ENCODE results near the gene SFRP2.

Gene SFRP2

GRCh38 chr4:153798420-153798819 lies 9.5 kb upstream of the SFRP2 start:
- H3K36me3 ChIP-seq (ENCODE audit: control insufficient read depth, insufficient read depth, low read length), result no peaks in the 10 kb centered on the region
- H3K4me3 ChIP-seq (ENCODE audit: extremely low read depth, insufficient read depth, low read length, poor library complexity, severe bottlenecking), result no peak overlapping the region
- WGBS, 2 experiments (ENCODE audit: insufficient coverage in 2 of 2), result 83% methylated on average over 2 of the region's 3 CpGs; no CpG with 5 or more reads in 1 of the 2 experiments
- H3K9me3 ChIP-seq (ENCODE audit: control insufficient read depth, low read length), result no peaks in the 10 kb centered on the region
- no peaks in the 10 kb centered on the region for H3K4me1 ChIP-seq (ENCODE audit: control insufficient read depth, insufficient read depth, low read length, poor library complexity, severe bottlenecking)
- no peak overlapping the region for H3K27ac ChIP-seq (ENCODE audit: low read depth, low read length, severe bottlenecking)

- Histone ChIP-seq H3K27ac (ENCODE audit: low read depth, low read length, severe bottlenecking) (no peak overlapping the region), H3K4me1 (ENCODE audit: control insufficient read depth, insufficient read depth, low read length, poor library complexity, severe bottlenecking) (peaks cover 7% of the 10 kb centered on the region), H3K36me3 (ENCODE audit: control insufficient read depth, insufficient read depth, low read length) (no peaks in the 10 kb centered on the region), H3K4me3 (ENCODE audit: extremely low read depth, insufficient read depth, low read length, poor library complexity, severe bottlenecking) (no peak overlapping the region), H3K9me3 (ENCODE audit: control insufficient read depth, low read length) (no peaks in the 10 kb centered on the region)
- WGBS, 2 experiments (ENCODE audit: insufficient coverage in 2 of 2), result 74 to 86% methylated on average over 2 to 5 of the region's 5 CpGs
These were observed 5.1 kb upstream of the SFRP2 start for GRCh38 chr4:153794006-153794405.

- Histone ChIP-seq H3K27ac (ENCODE audit: low read depth, low read length, severe bottlenecking) (no peak overlapping the region), H3K4me1 (ENCODE audit: control insufficient read depth, insufficient read depth, low read length, poor library complexity, severe bottlenecking) (peaks cover 15% of the 10 kb centered on the region), H3K4me3 (ENCODE audit: extremely low read depth, insufficient read depth, low read length, poor library complexity, severe bottlenecking) (peak overlapping the region; percentile 20), H3K9me3 (ENCODE audit: control insufficient read depth, low read length) (no peaks in the 10 kb centered on the region), H3K36me3 (ENCODE audit: control insufficient read depth, insufficient read depth, low read length) (no peaks in the 10 kb centered on the region)
- WGBS, 2 experiments (ENCODE audit: insufficient coverage in 2 of 2), result 41 to 63% methylated on average over 18 to 34 of the region's 39 CpGs
These were observed 3.9 kb upstream of the SFRP2 start for GRCh38 chr4:153792618-153793247.

- 47 to 53% methylated on average over 32 to 34 of the region's 37 CpGs for WGBS, 2 experiments (ENCODE audit: insufficient coverage in 2 of 2)
- Histone ChIP-seq H3K36me3 (ENCODE audit: control insufficient read depth, insufficient read depth, low read length) (no peaks in the 10 kb centered on the region), H3K9me3 (ENCODE audit: control insufficient read depth, low read length) (no peaks in the 10 kb centered on the region), H3K4me1 (ENCODE audit: control insufficient read depth, insufficient read depth, low read length, poor library complexity, severe bottlenecking) (peaks cover 15% of the 10 kb centered on the region), H3K4me3 (ENCODE audit: extremely low read depth, insufficient read depth, low read length, poor library complexity, severe bottlenecking) (peak overlapping the region; percentile 20), H3K27ac (ENCODE audit: low read depth, low read length, severe bottlenecking) (no peak overlapping the region)
These were observed 3.1 kb upstream of the SFRP2 start for GRCh38 chr4:153791746-153792617.

- no peaks in the 10 kb centered on the region for H3K9me3 ChIP-seq (ENCODE audit: control insufficient read depth, low read length)
- 8 to 15% methylated on average over 23 to 39 of the region's 51 CpGs for WGBS, 2 experiments (ENCODE audit: insufficient coverage in 2 of 2)
- H3K4me3 ChIP-seq (ENCODE audit: extremely low read depth, insufficient read depth, low read length, poor library complexity, severe bottlenecking), result peak overlapping the region; percentile 17
- peaks cover 20% of the 10 kb centered on the region for H3K4me1 ChIP-seq (ENCODE audit: control insufficient read depth, insufficient read depth, low read length, poor library complexity, severe bottlenecking)
- no peaks in the 10 kb centered on the region for H3K36me3 ChIP-seq (ENCODE audit: control insufficient read depth, insufficient read depth, low read length)
- peak overlapping the region; percentile 67 for H3K27ac ChIP-seq (ENCODE audit: low read depth, low read length, severe bottlenecking)
These were observed 2.2 kb upstream of the SFRP2 start for GRCh38 chr4:153790962-153791551.

- WGBS, 2 experiments (ENCODE audit: insufficient coverage in 2 of 2), result 5 to 6% methylated on average over 8 of the region's 10 CpGs
- peaks cover 21% of the 10 kb centered on the region for H3K4me1 ChIP-seq (ENCODE audit: control insufficient read depth, insufficient read depth, low read length, poor library complexity, severe bottlenecking)
These were observed 1.6 kb upstream of the SFRP2 start for GRCh38 chr4:153790500-153790865.

GRCh38 chr4:153789741-153790499 lies 1.0 kb upstream of the SFRP2 start:
- WGBS, 2 experiments (ENCODE audit: insufficient coverage in 2 of 2), result 10 to 17% methylated on average over 10 to 20 of the region's 28 CpGs
- no peaks in the 10 kb centered on the region for H3K36me3 ChIP-seq (ENCODE audit: control insufficient read depth, insufficient read depth, low read length)
- no peaks in the 10 kb centered on the region for H3K9me3 ChIP-seq (ENCODE audit: control insufficient read depth, low read length)
- H3K27ac ChIP-seq (ENCODE audit: low read depth, low read length, severe bottlenecking), result peak overlapping the region; percentile 67
- peak overlapping the region; percentile 46 for H3K4me3 ChIP-seq (ENCODE audit: extremely low read depth, insufficient read depth, low read length, poor library complexity, severe bottlenecking)
- peaks cover 21% of the 10 kb centered on the region for H3K4me1 ChIP-seq (ENCODE audit: control insufficient read depth, insufficient read depth, low read length, poor library complexity, severe bottlenecking)

More at GRCh38 chr4:153790500-153790865, 1.6 kb upstream of the SFRP2 start:
- Histone ChIP-seq H3K36me3 (ENCODE audit: control insufficient read depth, insufficient read depth, low read length) (no peaks in the 10 kb centered on the region), H3K9me3 (ENCODE audit: control insufficient read depth, low read length) (no peaks in the 10 kb centered on the region), H3K27ac (ENCODE audit: low read depth, low read length, severe bottlenecking) (peak overlapping the region; percentile 67), H3K4me3 (ENCODE audit: extremely low read depth, insufficient read depth, low read length, poor library complexity, severe bottlenecking) (peak overlapping the region; percentile 17)

GRCh38 chr4:153788051-153788412 lies 851 bp downstream of the SFRP2 start:
- H3K9me3 ChIP-seq (ENCODE audit: control insufficient read depth, low read length), result no peaks in the 10 kb centered on the region
- WGBS, 2 experiments (ENCODE audit: insufficient coverage in 2 of 2), result 0 to 3% methylated on average over 10 to 15 of the region's 15 CpGs
- no peaks in the 10 kb centered on the region for H3K36me3 ChIP-seq (ENCODE audit: control insufficient read depth, insufficient read depth, low read length)
- peak overlapping the region; percentile 46 for H3K4me3 ChIP-seq (ENCODE audit: extremely low read depth, insufficient read depth, low read length, poor library complexity, severe bottlenecking)
- H3K4me1 ChIP-seq (ENCODE audit: control insufficient read depth, insufficient read depth, low read length, poor library complexity, severe bottlenecking), result peaks cover 21% of the 10 kb centered on the region
- no peak overlapping the region for H3K27ac ChIP-seq (ENCODE audit: low read depth, low read length, severe bottlenecking)

GRCh38 chr4:153787575-153787974 lies 1.3 kb downstream of the SFRP2 start:
- WGBS, 2 experiments (ENCODE audit: insufficient coverage in 2 of 2), result 0 to 12% methylated on average over 1 to 5 of the region's 5 CpGs
- Histone ChIP-seq H3K27ac (ENCODE audit: low read depth, low read length, severe bottlenecking) (no peak overlapping the region), H3K4me3 (ENCODE audit: extremely low read depth, insufficient read depth, low read length, poor library complexity, severe bottlenecking) (peak overlapping the region; percentile 46), H3K9me3 (ENCODE audit: control insufficient read depth, low read length) (no peaks in the 10 kb centered on the region), H3K4me1 (ENCODE audit: control insufficient read depth, insufficient read depth, low read length, poor library complexity, severe bottlenecking) (peaks cover 21% of the 10 kb centered on the region), H3K36me3 (ENCODE audit: control insufficient read depth, insufficient read depth, low read length) (no peaks in the 10 kb centered on the region)

- H3K27ac ChIP-seq (ENCODE audit: low read depth, low read length, severe bottlenecking), result no peak overlapping the region
- H3K4me1 ChIP-seq (ENCODE audit: control insufficient read depth, insufficient read depth, low read length, poor library complexity, severe bottlenecking), result peaks cover 21% of the 10 kb centered on the region
- no peaks in the 10 kb centered on the region for H3K36me3 ChIP-seq (ENCODE audit: control insufficient read depth, insufficient read depth, low read length)
- no peaks in the 10 kb centered on the region for H3K9me3 ChIP-seq (ENCODE audit: control insufficient read depth, low read length)
- H3K4me3 ChIP-seq (ENCODE audit: extremely low read depth, insufficient read depth, low read length, poor library complexity, severe bottlenecking), result peak overlapping the region; percentile 46
- no CpG with 5 or more reads among the region's 1 CpG for WGBS, 2 experiments (ENCODE audit: insufficient coverage in 2 of 2)
These were observed 1.8 kb downstream of the SFRP2 start for GRCh38 chr4:153787061-153787560.
